ENCODE measurements around the gene YIPF5. TPM values are rescaled to one million over a fixed set of nuclear protein-coding genes. Genes with fewer than 3 reads are reported as not detected.

Gene YIPF5
- total RNA-seq, 4 donors from 2014 or later = 28.1 to 50.5 (median 45.0) TPM

DNA sequence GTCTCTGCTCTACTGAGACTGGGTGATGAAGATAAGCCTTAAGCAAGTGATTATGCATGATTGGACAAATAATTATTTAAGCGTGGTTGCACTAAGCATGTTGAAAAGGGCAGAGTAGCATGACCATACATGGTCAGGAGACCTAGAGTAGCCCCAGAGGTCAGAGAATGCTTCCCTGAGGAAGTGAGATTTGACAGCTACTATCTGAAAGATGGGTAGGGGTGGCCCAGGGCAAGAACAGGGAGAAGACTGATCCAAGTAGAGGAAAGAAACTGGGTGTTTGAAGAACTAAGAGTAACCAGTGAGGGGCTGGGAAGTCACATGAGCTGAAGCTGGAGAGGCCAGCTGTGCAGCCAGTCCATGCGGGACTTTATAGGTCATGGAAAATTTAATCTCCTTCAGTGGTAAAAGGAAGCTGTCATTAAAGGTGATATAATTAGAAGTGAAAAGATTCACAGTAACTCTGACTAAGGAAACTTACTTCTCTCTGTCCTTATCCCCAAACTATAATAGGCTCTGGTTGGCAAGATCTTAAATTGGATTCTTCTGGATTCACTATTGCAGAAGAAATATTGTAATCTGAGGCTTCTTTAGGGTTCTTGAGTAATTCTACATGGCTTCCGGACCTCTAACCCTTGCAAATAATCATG is 35.2 kb downstream of the YIPF5 start:
- H3K9me3 ChIP-seq = no peaks in the 10 kb centered on the region
- no peak for DNase-seq (ENCODE audit: low spot score in 2 of 2)
- H3K36me3 ChIP-seq = no peaks in the 10 kb centered on the region
- WGBS = 82% methylated on average over 3 of the region's 3 CpGs
- no peaks in the 10 kb centered on the region for H3K27me3 ChIP-seq
- TF ChIP-seq POLR2AphosphoS5 (IDR thresholded peaks at IDR 0.05) (no peak), EP300 (IDR thresholded peaks at IDR 0.05) (no peak), POLR2A (IDR thresholded peaks at IDR 0.05) (no peak)
- TF ChIP-seq, protein P1, sequence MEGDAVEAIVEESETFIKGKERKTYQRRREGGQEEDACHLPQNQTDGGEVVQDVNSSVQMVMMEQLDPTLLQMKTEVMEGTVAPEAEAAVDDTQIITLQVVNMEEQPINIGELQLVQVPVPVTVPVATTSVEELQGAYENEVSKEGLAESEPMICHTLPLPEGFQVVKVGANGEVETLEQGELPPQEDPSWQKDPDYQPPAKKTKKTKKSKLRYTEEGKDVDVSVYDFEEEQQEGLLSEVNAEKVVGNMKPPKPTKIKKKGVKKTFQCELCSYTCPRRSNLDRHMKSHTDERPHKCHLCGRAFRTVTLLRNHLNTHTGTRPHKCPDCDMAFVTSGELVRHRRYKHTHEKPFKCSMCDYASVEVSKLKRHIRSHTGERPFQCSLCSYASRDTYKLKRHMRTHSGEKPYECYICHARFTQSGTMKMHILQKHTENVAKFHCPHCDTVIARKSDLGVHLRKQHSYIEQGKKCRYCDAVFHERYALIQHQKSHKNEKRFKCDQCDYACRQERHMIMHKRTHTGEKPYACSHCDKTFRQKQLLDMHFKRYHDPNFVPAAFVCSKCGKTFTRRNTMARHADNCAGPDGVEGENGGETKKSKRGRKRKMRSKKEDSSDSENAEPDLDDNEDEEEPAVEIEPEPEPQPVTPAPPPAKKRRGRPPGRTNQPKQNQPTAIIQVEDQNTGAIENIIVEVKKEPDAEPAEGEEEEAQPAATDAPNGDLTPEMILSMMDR (IDR thresholded peaks at IDR 0.05) = no peak
- H3K27ac ChIP-seq = no peak overlapping the region
- H3K4me1 ChIP-seq = no peaks in the 10 kb centered on the region
- no peak overlapping the region for H3K4me3 ChIP-seq

DNA sequence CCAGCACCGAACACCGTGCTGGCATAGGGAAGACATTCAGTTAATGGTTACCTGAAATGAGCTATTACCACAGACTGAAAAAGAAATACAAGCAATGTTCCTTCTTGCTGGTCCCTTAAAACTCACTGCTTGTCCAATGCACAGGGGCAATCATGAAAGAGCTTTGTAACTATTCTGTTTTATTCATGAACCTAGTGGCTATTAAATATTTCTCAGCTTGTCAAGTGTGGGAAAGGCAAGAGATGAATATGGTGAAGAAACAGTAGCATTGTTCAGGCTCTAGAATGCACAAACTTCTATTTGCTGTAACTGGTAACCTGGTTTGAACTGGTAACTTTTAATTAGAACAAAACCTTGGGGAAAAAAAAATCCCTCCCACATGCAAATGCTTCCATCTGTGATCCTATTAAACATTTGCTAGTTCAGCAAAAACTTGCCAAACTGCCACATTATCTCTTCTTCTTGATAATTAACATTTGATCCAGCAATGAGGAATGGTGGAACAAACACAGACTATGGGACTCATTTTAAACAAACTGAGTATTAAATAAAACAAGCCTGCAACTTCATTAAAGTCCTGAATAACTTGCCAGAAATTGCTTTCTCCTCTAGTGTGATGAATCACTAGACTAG is 36.1 kb downstream of the YIPF5 start:
- no peaks in the 10 kb centered on the region for H3K9me3 ChIP-seq
- no peak overlapping the region for H3K27ac ChIP-seq
- TF ChIP-seq, protein P1 (IDR thresholded peaks at IDR 0.05) = no peak
- TF ChIP-seq POLR2AphosphoS5 (IDR thresholded peaks at IDR 0.05) (no peak), EP300 (IDR thresholded peaks at IDR 0.05) (no peak), POLR2A (IDR thresholded peaks at IDR 0.05) (no peak)
- no peak overlapping the region for H3K4me3 ChIP-seq
- 96% methylated on average over 2 of the region's 2 CpGs for WGBS
- DNase-seq (ENCODE audit: low spot score in 2 of 2) = no peak
- no peaks in the 10 kb centered on the region for H3K36me3 ChIP-seq
- no peaks in the 10 kb centered on the region for H3K4me1 ChIP-seq
- no peaks in the 10 kb centered on the region for H3K27me3 ChIP-seq

GRCh38 chr5:144133050-144133633 is 37.3 kb downstream of the YIPF5 start:
- H3K9me3 ChIP-seq = no peaks in the 10 kb centered on the region
- H3K36me3 ChIP-seq = no peaks in the 10 kb centered on the region
- no peaks in the 10 kb centered on the region for H3K4me1 ChIP-seq
- WGBS = 95% methylated on average over 4 of the region's 4 CpGs
- no peak overlapping the region for H3K27ac ChIP-seq
- no peak overlapping the region for H3K4me3 ChIP-seq
- H3K27me3 ChIP-seq = no peaks in the 10 kb centered on the region
- no peak for TF ChIP-seq POLR2A (IDR thresholded peaks at IDR 0.05)
- no peak for TF ChIP-seq POLR2AphosphoS5 (IDR thresholded peaks at IDR 0.05)
- no peak for DNase-seq (ENCODE audit: low spot score in 2 of 2)

DNA sequence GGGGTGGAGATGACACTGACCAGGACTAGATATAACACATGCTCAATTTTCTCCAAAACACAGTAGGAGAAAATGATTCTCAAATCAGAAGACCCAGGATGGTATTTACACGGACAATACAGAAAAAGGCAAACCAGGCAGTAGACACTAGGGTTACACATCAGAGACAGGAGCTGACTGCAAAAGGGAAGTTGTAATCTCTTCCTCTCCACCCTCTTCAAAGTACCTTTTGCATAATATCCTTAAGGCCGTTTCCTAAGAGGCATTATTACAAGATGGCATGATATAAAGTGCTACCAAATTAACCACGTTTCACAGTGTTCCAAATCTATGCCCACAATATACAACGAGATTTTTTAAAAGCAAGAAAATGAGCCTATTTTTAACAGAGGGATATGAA is 39.2 kb downstream of the YIPF5 start:
- DNase-seq (ENCODE audit: low spot score in 2 of 2) = no peak
- Histone ChIP-seq H3K27me3 (no peaks in the 10 kb centered on the region), H3K36me3 (no peaks in the 10 kb centered on the region), H3K27ac (no peak overlapping the region), H3K4me1 (no peaks in the 10 kb centered on the region), H3K9me3 (no peaks in the 10 kb centered on the region), H3K4me3 (no peak overlapping the region)
- TF ChIP-seq, protein P1 (IDR thresholded peaks at IDR 0.05) = no peak
- no peak for TF ChIP-seq POLR2AphosphoS5 (IDR thresholded peaks at IDR 0.05)
- no peak for TF ChIP-seq EP300 (IDR thresholded peaks at IDR 0.05)
- no peak for TF ChIP-seq POLR2A (IDR thresholded peaks at IDR 0.05)
- 73% methylated on average over 4 of the region's 4 CpGs for WGBS

- Histone ChIP-seq H3K27me3 (no peaks in the 10 kb centered on the region), H3K9me3 (no peaks in the 10 kb centered on the region), H3K27ac (no peak overlapping the region), H3K36me3 (no peaks in the 10 kb centered on the region), H3K4me3 (no peak overlapping the region), H3K4me1 (no peaks in the 10 kb centered on the region)
- WGBS = 76% methylated on average over 4 of the region's 4 CpGs
- no peak for DNase-seq (ENCODE audit: low spot score in 2 of 2)
- TF ChIP-seq, protein P1 (IDR thresholded peaks at IDR 0.05) = no peak
- TF ChIP-seq POLR2AphosphoS5 (IDR thresholded peaks at IDR 0.05) = no peak
- TF ChIP-seq POLR2A (IDR thresholded peaks at IDR 0.05) = no peak
- no peak for TF ChIP-seq EP300 (IDR thresholded peaks at IDR 0.05)
Measured at GRCh38 chr5:144130306-144130705, 40.2 kb downstream of the YIPF5 start.

All from suprapubic skin (tissue), 4 donors.